HG03196 (cell line): ENCODE results near the gene CAVIN1.
"Not testable (repeated sequence)": the region's sequence is repeated elsewhere in the genome, so short reads cannot be mapped to it uniquely, and the experiment has no call there.

ENCODE experiments used
- ATAC-seq: cut with Tn5 transposase; IDR thresholded peaks from one replicate; pipeline ENCODE4 v1.9.1; 2021; ENCODE audit not compliant: unreplicated experiment

CAVIN1 gene

GRCh38 chr17:42381898-42382297, 41.2 kb downstream of the CAVIN1 start:
- ATAC-seq = no peak

GRCh38 chr17:42380935-42381334, 42.1 kb downstream of the CAVIN1 start:
- no peak for ATAC-seq

GRCh38 chr17:42378959-42379594, 44.0 kb downstream of the CAVIN1 start:
- ATAC-seq = no peak

- ATAC-seq = no peak
Observed at GRCh38 chr17:42378359-42378958, 44.6 kb downstream of the CAVIN1 start.

- ATAC-seq = no peak
Observed at GRCh38 chr17:42373896-42374295, 49.2 kb downstream of the CAVIN1 start.

- no peak for ATAC-seq
Observed at GRCh38 chr17:42372142-42372541, 50.9 kb downstream of the CAVIN1 start.

GRCh38 chr17:42368797-42369561, 54.1 kb downstream of the CAVIN1 start:
- ATAC-seq = not testable (repeated sequence)

- ATAC-seq = not testable (repeated sequence)
Observed at GRCh38 chr17:42368310-42368709, 54.7 kb downstream of the CAVIN1 start.

- not testable (repeated sequence) for ATAC-seq
Observed at GRCh38 chr17:42366176-42367023, 56.7 kb downstream of the CAVIN1 start.

GRCh38 chr17:42365136-42365535, 57.9 kb downstream of the CAVIN1 start:
- ATAC-seq = no peak

GRCh38 chr17:42363767-42364585, 59.1 kb downstream of the CAVIN1 start:
- ATAC-seq = no peak

- ATAC-seq = no peak
Observed at GRCh38 chr17:42363231-42363630, 59.8 kb downstream of the CAVIN1 start.

GRCh38 chr17:42362245-42362961, 60.7 kb downstream of the CAVIN1 start:
- no peak for ATAC-seq

GRCh38 chr17:42361781-42362186, 61.3 kb downstream of the CAVIN1 start:
- no peak for ATAC-seq

- ATAC-seq = not testable (repeated sequence)
Observed at GRCh38 chr17:42360388-42360787, 62.7 kb downstream of the CAVIN1 start.

GRCh38 chr17:42359133-42359532, 63.9 kb downstream of the CAVIN1 start:
- no peak for ATAC-seq

GRCh38 chr17:42358434-42358833, 64.6 kb downstream of the CAVIN1 start:
- no peak for ATAC-seq

- no peak for ATAC-seq
Observed at GRCh38 chr17:42354956-42355843, 67.9 kb downstream of the CAVIN1 start.
